Bronchial epithelial cell (primary cell): ENCODE measurements around the gene PATJ. TPM values are rescaled to one million over a fixed set of nuclear protein-coding genes. Genes with fewer than 3 reads are reported as not detected.

ENCODE experiments used
- DNase-seq: peaks from one replicate; pipeline ENCODE4 v3.0.0-alpha.2; 2010; ENCODE audit warnings: low read depth
- FAIRE-seq: peaks from 2 replicates; lab custom pipeline; 2011; peaks lifted over from hg19 to GRCh38; lab: Jason Lieb, UNC
- H3K27me3 ChIP-seq: 2 replicates; pipeline ENCODE4 v1.5.1; 2011; ENCODE audit warnings: low read length; ENCODE audit not compliant: control insufficient read depth, insufficient read depth
- H3K36me3 ChIP-seq: 2 replicates; pipeline ENCODE4 v1.5.1; 2011; ENCODE audit warnings: low read length; ENCODE audit not compliant: control insufficient read depth, insufficient read depth
- H3K4me3 ChIP-seq: 2 replicates; pipeline ENCODE4 v1.5.1; 2011; ENCODE audit warnings: mild to moderate bottlenecking, low read depth, low read length, control low read depth
- CTCF ChIP-seq: IDR thresholded peaks from 2 replicates; pipeline ENCODE4 v1.5.1; 2011; ENCODE audit warnings: mild to moderate bottlenecking, moderate library complexity, low read length, control low read depth, inconsistent platforms; ENCODE audit not compliant: insufficient read depth, severe bottlenecking
- total RNA-seq: library from RNA; depleted of rRNA; stranded (reverse); fragments of >200 nt; gene quantifications from 2 replicates; pipeline ENCODE4 v1.2.1, GENCODE V29; 2014

PATJ gene
- total RNA-seq, 1 donor from 2014 or later, result 46.6 TPM

DNA sequence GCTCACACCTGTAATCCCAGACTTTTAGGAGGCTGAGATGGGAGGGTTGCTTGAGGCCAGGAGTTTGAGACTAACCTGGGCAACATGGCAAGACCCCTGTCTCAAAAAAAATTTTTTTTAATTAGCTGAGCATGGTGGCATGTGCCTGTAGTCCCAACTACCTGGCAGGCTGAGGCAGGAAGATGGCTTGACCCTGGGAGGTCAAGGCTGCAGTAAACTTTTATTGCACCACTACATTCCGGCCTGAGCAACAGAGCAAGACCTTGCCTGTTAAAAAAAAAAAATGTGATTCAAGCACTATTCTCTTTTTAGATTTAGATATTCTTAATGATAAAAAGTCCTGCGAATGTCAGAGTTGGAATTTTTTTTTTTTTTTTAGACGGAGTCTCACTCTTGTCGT lies 349.8 kb downstream of the PATJ start:
- FAIRE-seq, result no peak
- no peak for TF ChIP-seq CTCF
- Histone ChIP-seq H3K27me3 (no peaks in the 10 kb centered on the region), H3K36me3 (peaks cover 3% of the 10 kb centered on the region), H3K4me3 (no peak overlapping the region)
- no peak for DNase-seq

GRCh38 chr1:62093261-62093660 lies 351.0 kb downstream of the PATJ start:
- peaks cover 1% of the 10 kb centered on the region for H3K36me3 ChIP-seq
- H3K4me3 ChIP-seq, result no peak overlapping the region
- H3K27me3 ChIP-seq, result no peaks in the 10 kb centered on the region
- DNase-seq, result no peak
- TF ChIP-seq CTCF, result no peak
- no peak for FAIRE-seq

GRCh38 chr1:62097464-62097863 lies 355.2 kb downstream of the PATJ start:
- Histone ChIP-seq H3K4me3 (no peak overlapping the region), H3K27me3 (no peaks in the 10 kb centered on the region), H3K36me3 (no peaks in the 10 kb centered on the region)
- TF ChIP-seq CTCF, result no peak
- DNase-seq, result no peak
- no peak for FAIRE-seq

GRCh38 chr1:62100442-62100841 lies 358.2 kb downstream of the PATJ start:
- no peaks in the 10 kb centered on the region for H3K27me3 ChIP-seq
- FAIRE-seq (no peak), DNase-seq (no peak)
- TF ChIP-seq CTCF, result no peak
- H3K36me3 ChIP-seq, result no peaks in the 10 kb centered on the region
- H3K4me3 ChIP-seq, result no peak overlapping the region

DNA sequence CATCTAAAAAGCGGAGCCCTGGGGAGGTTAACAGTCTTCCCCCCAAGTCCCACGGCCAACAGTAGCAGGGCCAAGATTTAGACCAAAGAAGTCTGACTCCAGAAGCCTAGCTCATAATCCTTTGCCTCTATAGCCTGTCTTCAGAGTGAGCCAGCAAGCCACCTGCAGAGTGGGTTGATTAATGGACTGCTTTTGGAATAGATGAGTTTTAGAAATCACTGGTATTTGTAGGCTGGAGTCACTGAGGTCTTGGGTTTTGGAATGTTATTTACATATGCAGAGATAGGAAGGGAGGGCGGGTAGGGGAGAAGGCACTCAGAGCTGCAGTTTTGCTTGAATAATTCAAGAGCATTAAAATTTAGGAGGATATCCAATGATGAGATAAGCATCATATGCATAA lies 361.6 kb downstream of the PATJ start:
- DNase-seq, result no peak
- Histone ChIP-seq H3K36me3 (no peaks in the 10 kb centered on the region), H3K4me3 (no peak overlapping the region), H3K27me3 (no peaks in the 10 kb centered on the region)
- no peak for FAIRE-seq
- no peak for TF ChIP-seq CTCF

DNA sequence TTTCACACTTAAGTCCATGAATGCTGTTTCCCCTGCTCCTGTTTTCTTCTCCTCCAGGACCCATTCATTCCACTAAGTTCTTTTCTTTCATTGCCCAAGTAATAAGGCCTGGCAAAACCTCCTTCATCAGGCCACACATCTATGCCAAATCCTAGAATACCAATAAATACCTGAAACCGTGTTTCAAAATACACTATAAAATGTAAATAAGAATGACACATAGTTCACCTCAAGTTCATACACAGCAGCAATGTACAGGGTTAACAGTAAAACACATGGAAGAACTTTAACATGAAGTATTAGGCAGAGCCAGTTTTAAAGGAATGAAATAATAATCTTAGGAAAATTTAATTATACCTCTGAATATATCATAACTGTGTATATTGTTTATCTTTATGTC lies 365.6 kb downstream of the PATJ start:
- no peak for TF ChIP-seq CTCF
- FAIRE-seq, result no peak
- Histone ChIP-seq H3K4me3 (no peak overlapping the region), H3K27me3 (no peaks in the 10 kb centered on the region), H3K36me3 (peaks cover 1% of the 10 kb centered on the region)
- no peak for DNase-seq
